ENCODE results near the gene ADAMTS15.

The ADAMTS15 gene

DNA sequence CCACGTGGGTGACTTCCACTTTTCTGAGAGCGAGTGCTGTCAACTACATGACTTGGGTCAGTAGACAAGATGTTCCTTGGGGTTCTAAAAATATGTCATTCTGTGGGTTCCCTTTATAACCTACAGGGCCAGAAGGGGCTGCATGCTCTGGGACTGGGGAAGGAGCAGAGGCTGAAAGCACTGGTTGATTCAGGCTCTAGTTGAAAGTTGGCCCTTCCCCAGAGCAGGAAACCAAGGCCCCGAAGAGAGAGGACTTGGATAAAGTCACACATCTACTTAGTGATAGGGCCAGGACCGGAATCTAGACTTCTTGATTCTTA, 9.9 kb downstream of the ADAMTS15 start:
- ATAC-seq (no peak), DNase-seq (no peak)

DNA sequence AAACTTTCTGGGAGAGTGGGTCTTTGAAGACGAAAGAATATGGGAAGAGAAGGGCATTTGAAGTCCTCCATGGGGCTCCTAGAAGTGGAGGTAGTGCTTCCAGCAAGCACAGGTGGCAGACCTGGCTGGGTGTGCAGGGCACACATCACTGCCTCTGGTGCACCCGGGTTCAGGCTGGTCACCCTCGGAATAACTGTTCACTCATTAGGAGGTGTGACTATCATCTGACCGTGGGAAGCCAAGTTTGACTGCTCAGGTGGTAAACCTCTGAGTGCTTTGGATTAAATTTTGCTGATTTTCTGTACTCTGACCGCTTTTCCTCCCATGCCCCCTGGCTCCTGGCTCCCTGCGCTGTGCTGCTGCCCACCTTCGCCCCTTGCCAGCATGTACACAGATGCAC, 11.1 kb downstream of the ADAMTS15 start:
- DNase-seq (no peak), ATAC-seq (no peak)

DNA sequence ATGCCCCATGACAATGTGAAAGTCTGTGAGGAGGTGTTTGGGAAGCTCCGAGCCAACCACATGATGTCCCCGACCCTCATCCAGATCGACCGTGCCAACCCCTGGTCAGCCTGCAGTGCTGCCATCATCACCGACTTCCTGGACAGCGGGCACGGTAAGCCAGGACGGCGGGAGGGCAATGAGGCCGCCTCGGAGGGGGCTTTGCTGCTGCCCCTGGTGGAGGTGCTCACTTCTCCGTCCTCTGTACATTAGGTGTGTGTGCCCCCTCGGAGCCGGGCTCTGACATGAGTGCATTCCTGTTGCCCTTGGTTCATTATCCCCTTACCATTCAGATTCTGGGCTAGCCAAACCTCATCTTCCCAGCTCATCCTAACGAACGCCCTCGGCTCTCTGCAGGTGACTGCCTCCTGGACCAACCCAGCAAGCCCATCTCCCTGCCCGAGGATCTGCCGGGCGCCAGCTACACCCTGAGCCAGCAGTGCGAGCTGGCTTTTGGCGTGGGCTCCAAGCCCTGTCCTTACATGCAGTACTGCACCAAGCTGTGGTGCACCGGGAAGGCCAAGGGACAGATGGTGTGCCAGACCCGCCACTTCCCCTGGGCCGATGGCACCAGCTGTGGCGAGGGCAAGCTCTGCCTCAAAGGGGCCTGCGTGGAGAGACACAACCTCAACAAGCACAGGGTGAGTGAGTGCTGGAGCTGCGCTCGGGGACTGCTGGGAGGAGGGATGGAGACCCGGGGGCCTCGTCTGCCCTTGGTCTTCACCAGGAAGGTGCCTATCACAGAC, 13.8 kb downstream of the ADAMTS15 start:
- ATAC-seq = no peak
- DNase-seq = no peak

DNA sequence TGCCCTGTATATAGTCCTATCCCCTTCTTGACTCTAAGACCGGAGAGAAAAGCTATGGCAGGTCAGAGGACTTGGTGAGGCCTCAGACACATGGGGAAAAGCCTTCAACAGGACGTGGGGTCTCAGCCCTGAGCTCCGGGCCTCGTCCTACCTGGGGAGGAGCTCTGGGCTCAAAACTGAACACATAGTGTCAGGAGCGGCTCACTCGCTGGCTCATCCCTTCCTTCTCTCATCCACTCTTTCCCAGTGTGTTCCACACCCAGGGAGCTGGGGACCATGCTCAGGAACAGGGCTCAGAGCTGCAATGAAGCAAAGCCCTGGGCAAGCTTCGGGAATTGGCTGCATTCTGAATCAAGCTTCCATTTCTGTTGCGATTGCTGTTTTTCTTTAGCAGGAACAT, 14.5 kb downstream of the ADAMTS15 start:
- no peak for ATAC-seq
- DNase-seq = no peak

DNA sequence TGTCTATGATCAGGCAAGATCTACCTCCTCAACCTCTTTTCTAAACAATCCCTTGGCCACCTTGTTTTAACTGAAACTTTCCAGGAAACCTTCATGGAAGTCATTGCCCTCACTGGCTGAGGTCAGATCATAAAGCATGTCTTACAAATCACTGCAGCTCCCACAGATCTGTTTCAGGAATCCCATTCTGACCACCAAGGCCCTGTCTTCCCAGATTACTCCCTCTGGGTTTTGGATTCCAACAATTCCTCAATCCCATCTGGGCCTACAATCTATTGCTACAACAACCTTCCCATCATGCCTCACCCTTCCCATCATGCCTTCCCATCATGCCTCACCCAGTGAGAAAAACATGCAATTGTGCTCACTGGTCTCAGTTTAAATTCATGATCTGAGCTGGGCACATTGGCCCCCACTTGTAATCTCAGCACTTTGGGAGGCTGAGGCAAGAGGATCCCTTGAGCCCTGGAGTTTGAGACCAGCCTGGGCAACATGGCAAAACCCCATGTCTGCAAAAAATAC, 15.9 kb downstream of the ADAMTS15 start:
- no peak for ATAC-seq
- DNase-seq = no peak

DNA sequence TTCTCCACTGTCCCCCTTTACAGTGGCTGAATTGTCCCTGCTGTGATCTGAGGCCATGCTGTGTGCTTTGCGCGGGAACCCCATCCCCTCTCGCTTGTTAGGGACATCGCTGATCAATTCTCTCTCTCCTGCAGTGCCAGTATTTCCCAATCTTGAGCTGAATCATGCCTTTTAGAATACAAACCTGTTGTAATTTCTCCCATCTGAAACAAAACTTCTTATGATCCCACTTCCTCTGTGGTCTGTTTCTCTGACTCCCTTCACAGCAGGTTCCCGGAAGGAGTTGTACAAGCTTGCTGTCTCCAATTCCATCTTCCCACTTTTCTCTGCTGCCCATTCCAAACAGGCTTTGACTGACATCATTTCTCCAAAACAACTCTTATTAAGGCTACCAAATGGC, 16.8 kb downstream of the ADAMTS15 start:
- no peak for DNase-seq
- no peak for ATAC-seq

DNA sequence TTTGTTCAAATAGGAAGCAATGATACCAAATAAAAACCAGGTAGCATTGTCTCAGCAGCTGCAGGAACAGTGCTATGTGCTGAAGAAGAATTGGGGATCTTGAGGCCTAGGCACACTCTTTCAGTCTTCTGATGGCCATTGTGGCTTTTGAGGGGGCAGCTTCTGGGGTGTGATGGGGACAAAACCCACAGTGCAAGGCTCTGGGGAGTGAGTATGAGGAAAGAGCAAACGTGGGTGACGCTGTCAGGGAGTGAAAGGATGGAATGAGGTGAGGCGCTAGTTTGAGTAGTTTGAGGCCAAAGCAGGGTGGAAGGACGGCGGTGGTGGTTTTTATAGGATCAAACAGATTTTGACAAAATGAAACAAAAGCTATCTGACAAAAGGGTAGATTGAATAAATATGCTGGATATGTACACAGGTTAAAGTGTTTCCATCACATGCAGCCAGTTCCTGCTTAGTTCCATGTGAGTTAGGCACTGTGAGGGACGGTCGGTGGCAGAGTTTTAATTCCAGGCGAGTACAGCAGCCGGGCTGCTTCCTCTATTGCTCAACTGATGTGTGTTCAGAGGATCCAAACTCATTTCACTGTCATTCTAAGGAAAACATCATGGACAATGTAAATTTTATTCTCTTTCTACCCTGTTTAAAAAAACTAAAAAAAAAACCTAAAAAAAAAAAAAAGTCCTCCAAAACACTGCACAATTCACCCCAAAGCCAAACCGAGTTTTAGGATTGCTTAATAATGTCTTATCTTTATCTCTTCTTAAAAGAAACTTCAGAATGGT, 18.9 kb downstream of the ADAMTS15 start:
- DNase-seq (no peak), ATAC-seq (no peak)

DNA sequence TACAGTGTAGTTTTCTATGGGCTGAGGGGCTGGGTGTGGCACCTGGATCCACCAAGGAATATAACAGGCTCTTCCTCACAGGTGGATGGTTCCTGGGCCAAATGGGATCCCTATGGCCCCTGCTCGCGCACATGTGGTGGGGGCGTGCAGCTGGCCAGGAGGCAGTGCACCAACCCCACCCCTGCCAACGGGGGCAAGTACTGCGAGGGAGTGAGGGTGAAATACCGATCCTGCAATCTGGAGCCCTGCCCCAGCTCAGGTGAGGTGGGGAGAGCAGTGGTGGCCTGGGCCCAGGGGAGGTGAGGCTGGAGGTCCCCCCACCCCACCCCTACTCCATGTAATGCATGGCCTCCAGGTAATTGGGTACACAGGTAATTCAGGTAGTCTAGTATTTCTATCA, 20.7 kb downstream of the ADAMTS15 start:
- no peak for DNase-seq
- ATAC-seq = no peak

DNA sequence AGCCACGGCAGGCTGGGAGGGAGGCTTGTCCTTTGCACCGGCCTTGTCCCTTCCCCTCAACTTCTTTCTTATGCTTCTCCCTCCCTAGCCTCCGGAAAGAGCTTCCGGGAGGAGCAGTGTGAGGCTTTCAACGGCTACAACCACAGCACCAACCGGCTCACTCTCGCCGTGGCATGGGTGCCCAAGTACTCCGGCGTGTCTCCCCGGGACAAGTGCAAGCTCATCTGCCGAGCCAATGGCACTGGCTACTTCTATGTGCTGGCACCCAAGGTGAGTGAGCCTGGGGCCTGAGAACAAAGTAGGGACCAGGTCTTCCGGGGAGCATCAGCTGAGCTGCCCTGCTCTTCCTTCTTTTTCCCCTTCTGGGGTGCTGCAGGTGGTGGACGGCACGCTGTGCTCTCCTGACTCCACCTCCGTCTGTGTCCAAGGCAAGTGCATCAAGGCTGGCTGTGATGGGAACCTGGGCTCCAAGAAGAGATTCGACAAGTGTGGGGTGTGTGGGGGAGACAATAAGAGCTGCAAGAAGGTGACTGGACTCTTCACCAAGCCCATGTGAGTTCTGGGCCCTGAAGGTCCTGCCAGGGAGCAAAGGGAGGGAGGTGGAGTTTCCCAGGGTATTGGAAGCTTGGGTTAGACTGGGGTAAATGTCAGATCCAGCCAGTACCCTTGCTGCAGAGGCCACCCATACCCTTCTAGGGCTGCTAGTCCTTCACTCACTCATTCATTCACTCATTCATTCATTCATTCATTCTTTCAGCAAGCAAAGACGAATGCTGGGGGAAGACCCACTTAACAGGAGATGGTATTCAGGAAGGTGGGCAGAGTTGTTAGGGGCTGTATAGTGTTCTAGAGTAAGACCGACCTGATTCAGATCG, 22.6 kb downstream of the ADAMTS15 start:
- ATAC-seq = no peak
- DNase-seq = no peak

DNA sequence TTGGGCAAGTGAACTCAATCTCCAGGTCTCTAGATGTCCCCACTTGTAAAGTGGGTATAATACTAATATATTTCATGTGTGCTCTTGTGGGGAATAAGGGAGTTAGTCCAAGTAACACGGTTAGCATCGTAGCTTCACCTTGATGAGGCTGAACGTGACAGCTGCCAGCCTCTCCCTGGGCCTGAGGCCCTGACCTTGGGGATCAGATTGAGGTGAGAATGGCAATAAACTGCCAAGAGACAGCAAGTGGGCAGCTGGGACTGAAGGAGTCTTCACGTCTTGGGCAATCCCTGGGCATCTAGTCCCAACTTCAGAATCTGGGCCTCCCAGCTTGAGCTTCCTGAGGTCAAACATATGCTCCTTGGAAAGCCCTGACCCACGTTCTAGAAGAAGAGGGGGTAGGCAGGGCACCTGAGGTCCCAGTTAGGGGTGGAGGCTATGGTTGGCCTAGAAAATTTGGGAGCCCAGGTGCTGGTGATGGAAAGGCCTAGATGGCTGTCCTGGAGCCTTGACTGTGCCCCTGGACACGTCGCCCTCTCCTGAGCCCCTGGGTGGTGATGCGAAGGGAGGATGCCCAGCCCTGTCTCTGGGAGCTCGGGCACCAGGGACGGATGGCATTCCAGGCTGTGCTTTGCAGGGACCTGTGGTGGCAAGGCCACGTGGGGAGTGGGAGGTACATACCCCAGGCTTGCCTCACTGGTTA, 23.4 kb downstream of the ADAMTS15 start:
- DNase-seq = no peak
- ATAC-seq = no peak

DNA sequence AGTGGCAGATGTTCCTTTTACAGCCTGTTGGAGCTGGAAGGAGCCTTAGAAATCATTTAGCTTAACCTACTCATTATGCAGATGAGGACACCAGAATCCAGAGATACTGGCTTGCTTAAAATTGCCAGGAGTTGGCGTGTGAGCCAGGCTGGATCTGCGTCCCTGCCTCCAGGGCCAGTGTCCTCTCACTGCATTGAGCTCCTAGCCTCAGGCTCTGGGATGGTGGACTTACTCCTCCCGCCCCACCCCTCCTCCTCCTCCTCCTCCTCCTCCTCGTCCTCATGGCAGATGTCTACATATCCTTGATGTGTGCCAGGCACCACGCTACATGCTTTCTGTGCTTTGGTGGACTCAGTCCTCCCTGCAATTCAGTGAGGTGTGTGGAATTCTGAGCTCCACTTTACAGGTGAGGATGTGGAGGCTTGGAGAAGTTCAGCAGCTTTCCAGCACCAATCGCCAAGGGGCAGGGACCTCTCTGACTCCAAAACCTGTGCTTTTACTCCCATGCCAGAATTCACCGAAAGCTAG, 24.1 kb downstream of the ADAMTS15 start:
- ATAC-seq = no peak

DNA sequence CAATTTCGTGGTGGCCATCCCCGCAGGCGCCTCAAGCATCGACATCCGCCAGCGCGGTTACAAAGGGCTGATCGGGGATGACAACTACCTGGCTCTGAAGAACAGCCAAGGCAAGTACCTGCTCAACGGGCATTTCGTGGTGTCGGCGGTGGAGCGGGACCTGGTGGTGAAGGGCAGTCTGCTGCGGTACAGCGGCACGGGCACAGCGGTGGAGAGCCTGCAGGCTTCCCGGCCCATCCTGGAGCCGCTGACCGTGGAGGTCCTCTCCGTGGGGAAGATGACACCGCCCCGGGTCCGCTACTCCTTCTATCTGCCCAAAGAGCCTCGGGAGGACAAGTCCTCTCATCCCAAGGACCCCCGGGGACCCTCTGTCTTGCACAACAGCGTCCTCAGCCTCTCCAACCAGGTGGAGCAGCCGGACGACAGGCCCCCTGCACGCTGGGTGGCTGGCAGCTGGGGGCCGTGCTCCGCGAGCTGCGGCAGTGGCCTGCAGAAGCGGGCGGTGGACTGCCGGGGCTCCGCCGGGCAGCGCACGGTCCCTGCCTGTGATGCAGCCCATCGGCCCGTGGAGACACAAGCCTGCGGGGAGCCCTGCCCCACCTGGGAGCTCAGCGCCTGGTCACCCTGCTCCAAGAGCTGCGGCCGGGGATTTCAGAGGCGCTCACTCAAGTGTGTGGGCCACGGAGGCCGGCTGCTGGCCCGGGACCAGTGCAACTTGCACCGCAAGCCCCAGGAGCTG, 24.8 kb downstream of the ADAMTS15 start:
- ATAC-seq = no peak

More for the DNA sequence above, 24.1 kb downstream of the ADAMTS15 start:
- DNase-seq = no peak

DNA sequence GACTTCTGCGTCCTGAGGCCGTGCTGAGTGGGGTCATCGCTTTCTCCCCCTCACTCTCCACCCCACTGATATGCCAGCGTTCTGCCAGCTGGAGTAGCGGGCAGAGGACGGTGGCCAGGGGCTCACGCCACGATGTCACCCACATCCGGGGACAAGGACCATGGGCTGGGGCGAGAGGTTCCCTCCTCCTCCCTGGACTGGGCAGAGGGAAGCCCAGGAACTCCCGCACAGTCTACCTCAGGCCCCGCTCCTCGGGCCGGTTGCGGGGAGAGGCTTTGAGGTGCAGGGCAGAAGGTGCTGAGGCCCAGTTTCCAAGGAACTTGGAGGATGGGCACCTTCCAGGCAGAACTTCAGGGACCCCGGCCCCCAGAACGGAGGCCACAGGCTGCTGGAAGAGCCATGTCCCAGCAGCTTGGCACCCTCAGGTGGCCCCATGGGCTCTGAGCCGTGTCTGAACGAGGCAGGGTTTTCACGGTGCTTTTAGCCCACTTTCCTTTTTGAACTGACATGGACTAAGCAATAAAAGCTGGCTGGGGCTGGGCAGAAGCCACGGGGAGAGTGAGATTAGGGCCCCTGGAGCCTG, 25.4 kb downstream of the ADAMTS15 start:
- DNase-seq = no peak
- no peak for ATAC-seq

More for the DNA sequence above, 24.8 kb downstream of the ADAMTS15 start:
- DNase-seq = no peak

DNA sequence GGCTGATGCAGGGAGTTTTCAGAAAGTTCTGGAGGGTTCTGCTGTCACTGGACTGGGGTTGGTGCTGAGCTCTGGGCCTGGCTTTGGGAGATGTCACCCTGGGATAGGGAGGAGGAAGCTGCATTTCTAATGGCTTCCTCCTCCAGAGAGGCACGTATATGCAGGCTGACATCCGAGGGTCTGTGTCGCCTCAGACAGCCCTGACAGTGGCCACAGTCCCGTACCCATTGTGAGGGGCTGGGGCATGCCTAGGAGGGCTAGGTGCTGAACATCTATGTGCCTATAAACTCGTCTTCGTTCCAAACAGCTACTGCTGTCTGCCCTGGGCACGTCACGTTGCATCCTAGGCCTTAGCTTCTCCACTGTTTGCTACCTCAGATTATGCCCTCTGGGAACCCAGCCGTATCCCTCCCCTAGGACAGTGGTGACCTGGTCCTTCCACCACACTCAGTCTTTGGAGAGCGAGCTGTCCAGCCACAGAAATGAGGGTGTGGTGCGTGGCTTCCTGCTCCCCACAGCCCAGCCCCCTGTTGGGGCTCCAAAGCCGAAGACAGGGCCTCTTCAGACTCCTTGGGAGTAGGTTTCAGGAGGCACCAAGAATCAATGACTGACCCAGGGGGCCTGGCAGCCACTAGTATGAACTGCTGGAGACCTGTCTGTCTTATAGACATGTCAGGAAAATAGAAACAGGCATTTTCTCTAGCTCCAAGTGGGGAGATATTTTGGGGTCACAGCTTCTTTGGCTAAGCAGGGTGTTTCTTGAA, 26.4 kb downstream of the ADAMTS15 start:
- ATAC-seq (no peak), DNase-seq (no peak)

DNA sequence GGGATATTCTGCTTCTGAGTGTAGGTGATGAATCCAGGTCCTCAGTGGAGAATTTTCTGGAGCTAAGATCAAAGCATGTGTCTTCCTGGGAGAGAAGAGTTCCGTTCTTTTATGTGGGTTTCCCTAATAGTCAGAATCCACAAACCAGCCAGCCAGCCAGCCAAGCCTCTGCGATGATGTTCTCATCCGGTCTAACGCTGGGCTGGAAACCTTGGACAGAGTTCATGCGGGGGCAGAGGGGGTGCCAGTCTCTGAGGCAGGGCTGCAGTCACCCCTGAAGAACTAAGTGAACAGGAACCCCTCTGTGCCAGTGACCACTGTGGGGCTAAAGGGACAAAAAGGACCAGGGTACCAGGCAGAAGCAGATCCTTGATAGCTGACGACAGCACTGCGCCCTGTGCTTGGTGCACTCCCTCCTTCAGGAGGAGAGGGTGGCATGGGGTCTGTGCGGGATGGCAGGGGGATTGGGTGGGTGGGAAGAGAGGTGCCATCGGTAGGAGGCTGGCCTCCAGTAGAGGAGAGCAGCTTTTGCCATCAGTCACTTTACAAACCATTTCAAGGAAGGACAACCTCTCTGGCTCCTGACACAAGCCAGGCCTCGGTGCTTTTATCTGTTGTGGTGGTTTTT, 27.1 kb downstream of the ADAMTS15 start:
- DNase-seq (no peak), ATAC-seq (no peak)

DNA sequence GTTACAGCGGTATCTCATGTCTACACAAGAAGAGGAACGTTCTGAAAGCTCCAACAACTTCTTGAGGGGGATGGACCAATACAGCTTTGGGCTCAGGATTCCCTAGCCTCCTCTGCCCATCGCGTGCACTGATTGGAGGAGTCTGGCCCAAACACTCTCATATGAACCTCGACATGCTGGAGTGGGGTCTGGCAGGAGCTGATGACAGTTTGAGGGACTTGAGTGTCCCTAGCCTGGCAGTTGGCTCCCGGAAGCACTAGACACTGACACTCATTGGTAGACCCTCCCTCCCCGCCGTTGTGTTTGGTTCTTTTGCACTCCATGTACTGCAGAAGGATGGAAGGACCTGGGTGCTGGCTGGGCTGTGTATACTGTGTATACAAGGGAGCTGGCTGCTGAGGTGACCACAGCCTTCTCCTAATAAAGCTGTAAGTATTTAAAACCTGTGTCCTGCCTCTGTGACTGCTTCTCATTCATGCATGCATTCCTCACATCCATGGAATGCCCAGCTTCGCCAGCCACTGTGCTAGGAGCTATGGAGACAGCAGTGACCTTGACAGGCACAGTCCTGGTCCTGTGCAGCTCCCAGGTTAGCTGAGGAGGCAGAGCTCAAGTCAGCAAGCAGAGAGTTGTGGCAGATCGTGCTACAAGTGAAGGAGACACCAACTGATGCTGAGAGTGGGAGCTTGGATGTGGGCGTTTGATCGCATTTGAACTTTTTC, 27.9 kb downstream of the ADAMTS15 start:
- no peak for DNase-seq
- no peak for ATAC-seq

DNA sequence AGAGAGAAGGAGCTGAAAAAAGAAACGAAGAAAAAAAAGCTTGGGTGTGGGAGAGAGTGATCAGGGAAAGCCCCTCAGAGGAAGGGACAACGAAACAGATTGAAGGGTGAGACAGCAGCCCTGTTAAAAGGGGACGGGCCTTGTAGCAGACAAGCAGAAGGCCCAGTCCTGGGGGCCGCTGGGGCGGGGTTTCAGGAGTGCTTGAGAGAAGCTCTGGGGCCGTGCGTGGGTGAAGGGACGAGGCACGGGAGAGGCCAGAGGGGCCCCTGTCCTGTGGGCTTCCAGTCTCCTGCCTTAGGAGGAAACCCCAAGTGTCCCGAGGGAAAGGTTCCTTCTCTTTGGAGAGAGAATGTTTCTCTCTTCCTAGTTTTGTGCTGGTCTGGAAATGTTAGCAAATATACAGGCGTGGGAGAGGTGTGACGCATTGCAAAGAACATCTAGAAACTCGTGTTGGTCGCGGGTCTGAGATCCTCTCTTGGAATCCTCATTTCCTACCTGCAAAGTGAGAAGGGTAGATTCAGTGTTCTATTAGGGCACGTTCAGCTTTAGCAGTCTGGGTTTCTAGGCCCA, 28.6 kb downstream of the ADAMTS15 start:
- no peak for DNase-seq
- no peak for ATAC-seq

DNA sequence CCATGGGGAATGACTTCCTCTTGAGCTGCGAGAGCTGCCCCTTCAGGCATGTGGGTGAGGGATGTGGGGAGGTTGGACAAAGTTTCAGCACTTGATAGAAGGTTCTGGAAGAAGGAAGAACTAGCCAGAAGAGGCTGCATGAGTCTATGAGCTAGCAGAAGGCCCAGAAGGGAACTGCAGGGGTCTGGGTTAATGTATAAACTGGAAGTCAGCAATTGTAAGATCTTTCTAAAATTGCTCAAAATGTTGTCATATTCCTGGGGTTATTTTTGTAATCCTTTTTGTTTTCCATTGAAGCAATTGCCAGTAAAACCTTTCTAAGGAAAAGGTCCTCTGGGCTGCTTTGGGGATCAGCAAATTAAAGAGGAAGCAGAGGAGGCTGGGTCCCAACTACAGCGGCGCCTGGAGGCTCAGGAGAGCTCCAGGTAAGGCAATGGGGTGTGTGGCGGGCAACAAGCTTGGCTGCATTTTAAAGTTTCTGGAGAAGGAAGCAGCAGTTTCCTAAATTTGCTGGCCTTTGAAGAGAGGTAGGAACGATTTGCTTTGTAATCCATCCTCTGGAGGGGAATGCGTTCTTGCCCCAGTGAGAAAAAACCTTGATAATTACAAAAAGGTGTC, 29.2 kb downstream of the ADAMTS15 start:
- ATAC-seq (no peak), DNase-seq (no peak)

Data from stimulated activated naive CD8-positive, alpha-beta T cell treated with anti-CD3 and anti-CD28 coated beads, Interleukin-15, Interleukin-2, amounts not matched to agents 100 U/mL and 50 U/mL, for 24 hours (primary cell).